ENCODE measurements around the gene CDH22. TPM values are rescaled to one million over a fixed set of nuclear protein-coding genes. Genes with fewer than 3 reads are reported as not detected.

Gene CDH22
- total and polyA plus RNA-seq, 2 experiments from 2014 or later: 0.08 to 0.10 TPM

GRCh38 chr20:46152824-46153586, 155.3 kb downstream of the CDH22 start:
- Mint-ChIP-seq H3K9me3 (no peaks in the 10 kb centered on the region), H3K27me3 (ENCODE audit: insufficient read depth, low read depth, poor library complexity) (no peaks in the 10 kb centered on the region), H3K36me3 (ENCODE audit: low read depth) (no peaks in the 10 kb centered on the region), H3K4me1 (peaks cover 9% of the 10 kb centered on the region; the same call in 2 of the 3 replicates), H3K27ac (no peak overlapping the region), H3K4me3 (no peak overlapping the region)
- Histone ChIP-seq H3K9me2 (ENCODE audit: insufficient read depth) (no peaks in the 10 kb centered on the region), H3K79me2 (replicated peaks; ENCODE audit: insufficient read depth) (no peaks in the 10 kb centered on the region), H4K20me1 (replicated peaks; ENCODE audit: insufficient read depth) (no peaks in the 10 kb centered on the region), H3K36me3 (ENCODE audit: insufficient read depth) (no peaks in the 10 kb centered on the region), H3K4me3 (no peak overlapping the region), H3K4me2 (no peak overlapping the region), H2AFZ (no peak overlapping the region), H3K27me3 (ENCODE audit: insufficient read depth) (no peaks in the 10 kb centered on the region), H3K27ac (ENCODE audit: low read depth) (no peak overlapping the region), H3K4me1 (ENCODE audit: insufficient read depth) (no peaks in the 10 kb centered on the region), H3F3A (replicated peaks; ENCODE audit: low read depth) (no peaks in the 10 kb centered on the region)
- no peak for DNase-seq (ENCODE audit: low spot score)
- no peak for TF ChIP-seq ETS1 (IDR thresholded peaks at IDR 0.05)
- no peak for TF ChIP-seq EZH2phosphoT487 (IDR thresholded peaks at IDR 0.05; ENCODE audit: unreplicated experiment)
- TF ChIP-seq REST (IDR thresholded peaks at IDR 0.05; ENCODE audit: unreplicated experiment): no peak
- TF ChIP-seq ZNF114 (CRISPR knock-in tag; IDR thresholded peaks at IDR 0.05): no peak
- TF ChIP-seq, protein P1, sequence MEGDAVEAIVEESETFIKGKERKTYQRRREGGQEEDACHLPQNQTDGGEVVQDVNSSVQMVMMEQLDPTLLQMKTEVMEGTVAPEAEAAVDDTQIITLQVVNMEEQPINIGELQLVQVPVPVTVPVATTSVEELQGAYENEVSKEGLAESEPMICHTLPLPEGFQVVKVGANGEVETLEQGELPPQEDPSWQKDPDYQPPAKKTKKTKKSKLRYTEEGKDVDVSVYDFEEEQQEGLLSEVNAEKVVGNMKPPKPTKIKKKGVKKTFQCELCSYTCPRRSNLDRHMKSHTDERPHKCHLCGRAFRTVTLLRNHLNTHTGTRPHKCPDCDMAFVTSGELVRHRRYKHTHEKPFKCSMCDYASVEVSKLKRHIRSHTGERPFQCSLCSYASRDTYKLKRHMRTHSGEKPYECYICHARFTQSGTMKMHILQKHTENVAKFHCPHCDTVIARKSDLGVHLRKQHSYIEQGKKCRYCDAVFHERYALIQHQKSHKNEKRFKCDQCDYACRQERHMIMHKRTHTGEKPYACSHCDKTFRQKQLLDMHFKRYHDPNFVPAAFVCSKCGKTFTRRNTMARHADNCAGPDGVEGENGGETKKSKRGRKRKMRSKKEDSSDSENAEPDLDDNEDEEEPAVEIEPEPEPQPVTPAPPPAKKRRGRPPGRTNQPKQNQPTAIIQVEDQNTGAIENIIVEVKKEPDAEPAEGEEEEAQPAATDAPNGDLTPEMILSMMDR (conservative IDR thresholded peaks at IDR 0.05; ENCODE audit: low read depth in 2 of 2): no peak
- no peak for TF ChIP-seq NANOG (IDR thresholded peaks at IDR 0.05; ENCODE audit: borderline replicate concordance)
- TF ChIP-seq POLR2AphosphoS5 (IDR thresholded peaks at IDR 0.05; ENCODE audit: low read depth): no peak
- TF ChIP-seq CREB1 (CRISPR knock-in tag; IDR thresholded peaks at IDR 0.05; ENCODE audit: low read depth): no peak
- no peak for TF ChIP-seq ZNF462 (CRISPR knock-in tag; IDR thresholded peaks at IDR 0.05)
- ATAC-seq: no peak; the same call in 2 of the 3 replicates

All from GM23338 (cell line).